ENCODE results near the gene PITX2. TPM values are rescaled to one million over a fixed set of nuclear protein-coding genes. Genes with fewer than 3 reads are reported as not detected.
A peak's percentile ranks its signal among the peaks of the same experiment; 100 is the strongest.

The PITX2 gene
- total RNA-seq, 1 experiment from 2014 or later = 8.5 TPM

DNA sequence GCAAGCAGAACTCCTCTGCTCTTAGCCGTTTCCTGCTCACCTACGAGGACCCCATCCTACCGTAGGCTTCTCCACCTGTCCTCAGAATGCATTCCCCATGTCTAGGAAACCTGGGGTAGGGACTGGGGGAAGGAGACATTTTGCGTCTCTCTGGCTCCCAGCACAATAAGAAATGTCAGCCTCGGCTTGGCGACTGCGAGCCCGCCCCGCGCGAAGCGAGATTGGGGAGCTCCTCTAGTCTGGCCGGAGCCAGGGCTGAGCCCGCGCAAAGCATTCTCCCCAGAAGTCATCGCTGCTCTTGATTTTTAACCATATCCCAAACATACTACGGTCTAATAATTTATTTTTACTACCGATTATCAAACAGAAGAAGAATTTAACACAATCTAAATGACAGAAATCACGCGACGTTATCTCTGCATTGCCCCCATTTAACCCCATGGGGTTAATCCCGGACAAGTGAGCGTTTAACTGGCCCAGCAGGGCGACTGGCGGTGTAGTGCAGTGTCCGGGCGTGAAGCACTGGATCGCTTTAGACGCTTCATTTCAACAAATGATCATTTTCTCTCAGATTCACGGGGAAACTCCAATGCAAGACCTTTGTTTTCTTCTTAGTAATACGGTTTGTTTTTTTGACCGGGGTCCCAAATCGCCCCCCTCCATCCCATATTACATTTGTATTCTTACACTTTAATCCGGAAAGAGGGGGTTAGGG lies 8.0 kb upstream of the PITX2 start:
- TF ChIP-seq, protein P1, sequence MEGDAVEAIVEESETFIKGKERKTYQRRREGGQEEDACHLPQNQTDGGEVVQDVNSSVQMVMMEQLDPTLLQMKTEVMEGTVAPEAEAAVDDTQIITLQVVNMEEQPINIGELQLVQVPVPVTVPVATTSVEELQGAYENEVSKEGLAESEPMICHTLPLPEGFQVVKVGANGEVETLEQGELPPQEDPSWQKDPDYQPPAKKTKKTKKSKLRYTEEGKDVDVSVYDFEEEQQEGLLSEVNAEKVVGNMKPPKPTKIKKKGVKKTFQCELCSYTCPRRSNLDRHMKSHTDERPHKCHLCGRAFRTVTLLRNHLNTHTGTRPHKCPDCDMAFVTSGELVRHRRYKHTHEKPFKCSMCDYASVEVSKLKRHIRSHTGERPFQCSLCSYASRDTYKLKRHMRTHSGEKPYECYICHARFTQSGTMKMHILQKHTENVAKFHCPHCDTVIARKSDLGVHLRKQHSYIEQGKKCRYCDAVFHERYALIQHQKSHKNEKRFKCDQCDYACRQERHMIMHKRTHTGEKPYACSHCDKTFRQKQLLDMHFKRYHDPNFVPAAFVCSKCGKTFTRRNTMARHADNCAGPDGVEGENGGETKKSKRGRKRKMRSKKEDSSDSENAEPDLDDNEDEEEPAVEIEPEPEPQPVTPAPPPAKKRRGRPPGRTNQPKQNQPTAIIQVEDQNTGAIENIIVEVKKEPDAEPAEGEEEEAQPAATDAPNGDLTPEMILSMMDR (conservative IDR thresholded peaks at IDR 0.05) = no peak
- Histone ChIP-seq H2AK5ac (ENCODE audit: insufficient read length, low read length) (no peak overlapping the region), H3K23ac (ENCODE audit: insufficient read length, low read depth, low read length) (no peak overlapping the region), H2BK120ac (ENCODE audit: low read depth, low read length, poor library complexity, severe bottlenecking) (no peak overlapping the region), H2BK20ac (ENCODE audit: low read depth, low read length, poor library complexity, severe bottlenecking) (no peak overlapping the region), H3K4me2 (ENCODE audit: insufficient read depth, insufficient read length, low read length) (peak overlapping the region; percentile 44), H2AFZ (ENCODE audit: low read length) (no peak overlapping the region), H3K9ac (ENCODE audit: extremely low read depth, insufficient read length, low read length) (no peak overlapping the region), H3K14ac (ENCODE audit: insufficient read depth, low read length) (no peak overlapping the region), H3K4me1 (ENCODE audit: insufficient read depth, low read length) (no peaks in the 10 kb centered on the region; the same call in 1 of the 2 replicates), H3K79me2 (ENCODE audit: insufficient read depth, low read length) (no peaks in the 10 kb centered on the region), H4K91ac (ENCODE audit: insufficient read length, low read depth, low read length) (no peak overlapping the region), H4K5ac (ENCODE audit: insufficient read length, low read depth, low read length) (no peak overlapping the region), H3T11ph (ENCODE audit: low read length) (no peak overlapping the region), H3K27ac (ENCODE audit: insufficient read length, low read depth, low read length) (no peak overlapping the region), H4K20me1 (ENCODE audit: control insufficient read depth, insufficient read depth, insufficient read length) (no peaks in the 10 kb centered on the region), H3K4ac (ENCODE audit: low read depth, low read length) (no peak overlapping the region), H3K79me1 (ENCODE audit: insufficient read depth, low read depth, low read length, poor library complexity, severe bottlenecking) (no peaks in the 10 kb centered on the region), H3K9me3 (ENCODE audit: control insufficient read depth, low read depth, low read length) (no peaks in the 10 kb centered on the region), H2BK15ac (ENCODE audit: low read depth, low read length) (no peak overlapping the region), H3K23me2 (ENCODE audit: insufficient read length, low read depth, low read length, poor library complexity, severe bottlenecking) (peaks cover 17% of the 10 kb centered on the region), H2BK5ac (ENCODE audit: insufficient read length, low read length) (no peak overlapping the region), H4K8ac (replicated peaks; ENCODE audit: insufficient read length, low read depth, low read length) (no peak overlapping the region), H3K56ac (ENCODE audit: insufficient read length, low read depth, low read length) (no peak overlapping the region), H3K27me3 (ENCODE audit: insufficient read depth, low read length) (peaks cover 86% of the 10 kb centered on the region), H2BK12ac (ENCODE audit: insufficient read length, low read depth, low read length) (no peak overlapping the region), H3K18ac (ENCODE audit: insufficient read length, low read depth, low read length) (no peak overlapping the region)
- Mint-ChIP-seq H3K27me3 (ENCODE audit: low read depth) (peaks cover 99% of the 10 kb centered on the region), H3K4me1 (peaks cover 65 to 80% of the 10 kb centered on the region in 2 experiments), H3K36me3 (ENCODE audit: insufficient read depth in 1 of 3, low read depth in 3 of 3) (no peaks in the 10 kb centered on the region; a peak in 1 of 7 replicates), H3K4me3 (peak overlapping the region; percentile 38 to 83), H3K27ac (no peak overlapping the region; a peak in 1 of 7 replicates), H3K9me3 (peaks cover 2 to 4% of the 10 kb centered on the region in 2 experiments; a peak in 1 of 5 replicates)
- WGBS (ENCODE audit: extremely low coverage, insufficient read length, low lambda C conversion rate) = no CpG with 5 or more reads among the region's 34 CpGs
- peak; percentile 66 for DNase-seq

Data from H9 (cell line).